Tracheal epithelial cell (primary cell): Measurements from ENCODE around the gene EIF4E1B. TPM values are rescaled to one million over a fixed set of nuclear protein-coding genes. Genes with fewer than 3 reads are reported as not detected.

ENCODE experiments used
- total RNA-seq: library from RNA; depleted of rRNA; stranded (reverse); fragments of >200 nt; gene quantifications from 2 replicates; pipeline ENCODE4 v1.2.1, GENCODE V29; 2014

Gene EIF4E1B, protein sequence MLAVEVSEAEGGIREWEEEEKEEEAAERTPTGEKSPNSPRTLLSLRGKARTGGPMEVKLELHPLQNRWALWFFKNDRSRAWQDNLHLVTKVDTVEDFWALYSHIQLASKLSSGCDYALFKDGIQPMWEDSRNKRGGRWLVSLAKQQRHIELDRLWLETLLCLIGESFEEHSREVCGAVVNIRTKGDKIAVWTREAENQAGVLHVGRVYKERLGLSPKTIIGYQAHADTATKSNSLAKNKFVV
- not detected in 2 replicates for total RNA-seq

DNA sequence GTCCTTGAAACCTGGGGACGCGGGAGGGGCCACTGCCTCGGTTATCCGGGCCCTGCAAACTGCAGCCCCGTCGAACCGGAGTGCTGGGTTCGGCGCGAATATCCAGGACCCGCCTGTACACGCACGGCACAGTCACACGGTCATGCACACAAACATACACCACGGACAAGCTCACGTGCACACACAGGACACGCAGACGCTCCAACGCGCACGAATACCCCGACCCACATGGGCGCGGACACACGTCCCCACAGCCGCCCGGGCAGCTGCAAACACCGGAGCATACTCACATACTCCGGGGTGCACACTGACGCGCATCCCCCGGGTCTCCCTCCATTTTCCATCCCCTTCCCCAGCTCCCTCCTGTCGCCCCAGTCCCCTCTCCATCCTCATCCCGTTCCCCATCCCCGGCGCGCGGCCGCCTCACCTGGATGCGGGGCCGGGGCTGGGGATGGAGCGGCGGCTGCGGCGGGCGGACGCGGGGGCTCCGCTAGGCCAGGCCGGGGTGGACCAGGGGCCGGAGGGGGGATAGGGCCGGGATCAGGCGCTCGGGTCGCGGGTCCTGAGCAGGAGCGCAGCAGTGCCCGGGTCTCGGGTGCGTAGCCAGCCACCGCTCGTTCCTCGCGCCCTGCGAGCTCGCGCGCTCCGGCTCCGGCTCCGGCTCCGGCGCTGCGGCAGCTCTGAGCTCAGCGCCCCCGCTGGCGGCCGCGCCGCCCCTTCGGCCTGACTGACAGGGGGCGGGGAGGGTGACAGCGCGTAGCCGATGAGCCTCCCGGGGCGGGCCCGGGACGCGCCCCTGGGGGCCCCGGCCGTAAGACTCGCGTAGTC lies at the start of gene EIF4E1B, which contains the start of gene SNCB:
EIF4E1B (plus strand) TSS at position 823 of the 828 bp plus-strand sequence. CDS start 12,113 bp downstream, outside the sequence.
SNCB (minus strand) TSS at position 682 of the 828 bp plus-strand sequence. CDS start 880 bp downstream, outside the sequence.

DNA sequence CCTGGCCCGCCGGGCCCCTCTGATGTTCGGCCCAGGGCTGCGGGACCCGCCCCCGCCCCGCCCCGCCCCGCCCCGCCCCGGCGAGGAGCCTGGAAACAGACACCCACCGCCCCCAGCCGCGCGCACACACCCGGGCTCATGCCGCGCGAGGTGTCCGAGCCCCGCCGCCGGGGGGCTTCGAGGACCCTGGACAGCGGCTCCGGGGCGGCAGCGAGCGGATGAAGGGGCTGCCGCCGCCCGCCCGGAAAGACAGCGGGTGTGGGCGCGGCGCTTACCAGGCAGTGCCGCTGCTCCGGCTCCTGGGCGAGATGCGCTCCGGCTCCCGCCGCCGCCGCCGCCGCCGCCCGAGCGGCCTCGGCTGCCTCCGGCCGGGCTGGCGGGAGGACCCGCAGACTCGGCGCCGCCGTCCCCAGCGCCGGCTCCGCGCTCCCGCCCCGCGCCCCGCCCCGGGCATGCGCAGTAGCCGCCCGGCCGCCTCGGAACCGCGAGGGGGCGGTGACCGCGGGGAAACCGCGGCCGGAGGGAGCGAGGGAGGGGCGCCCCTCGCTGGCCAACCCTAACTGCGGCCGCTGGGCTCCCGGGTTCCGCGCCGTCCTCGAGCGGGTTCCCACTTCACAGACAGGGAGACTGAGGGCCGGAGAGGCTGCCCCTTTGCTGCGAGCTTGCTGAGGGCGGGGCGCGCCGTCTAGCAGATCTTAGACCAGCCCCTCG lies 20.6 kb upstream of the EIF4E1B start, which contains the start of gene GPRIN1:
GPRIN1 (minus strand) TSS at position 433 of the 711 bp plus-strand sequence. CDS start 10,322 bp downstream, outside the sequence.

DNA sequence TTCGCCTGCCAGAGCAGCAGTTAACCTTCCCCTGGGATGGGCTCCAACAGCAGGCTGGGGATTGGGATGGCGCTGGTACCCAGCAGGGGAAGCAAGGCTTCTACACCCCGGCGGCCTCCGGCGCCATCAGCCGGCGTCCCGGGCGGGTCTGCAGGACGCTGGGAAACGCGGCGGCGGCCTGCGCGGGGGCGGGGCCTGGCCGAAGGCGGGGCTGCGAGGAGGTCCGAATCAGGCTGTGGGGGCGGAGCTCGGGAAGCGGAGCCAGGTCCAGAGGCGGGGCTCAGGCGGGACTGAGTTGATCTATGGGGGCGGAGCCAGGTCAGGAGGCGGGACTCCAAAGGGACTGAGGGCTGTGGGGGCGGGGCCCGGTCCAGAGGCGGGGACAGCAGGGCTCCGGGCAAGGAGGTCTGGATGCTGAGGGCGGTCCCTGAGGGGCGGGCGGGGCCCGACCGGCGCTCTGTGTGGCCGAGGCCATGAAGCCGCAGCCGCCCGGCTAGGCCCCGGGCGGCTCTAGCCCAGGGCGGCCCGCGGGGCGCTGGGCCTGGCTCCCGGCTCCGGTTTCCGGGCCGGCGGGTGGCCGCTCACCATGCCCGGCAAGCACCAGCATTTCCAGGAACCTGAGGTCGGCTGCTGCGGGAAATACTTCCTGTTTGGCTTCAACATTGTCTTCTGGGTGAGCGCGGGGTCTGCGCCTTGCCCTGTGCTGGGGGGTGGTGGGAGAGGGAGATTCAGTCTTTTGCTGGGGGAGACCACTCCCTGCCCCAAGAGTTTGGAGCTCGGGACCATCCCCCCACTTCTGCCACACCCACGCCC lies 16.8 kb downstream of the EIF4E1B start, which contains the start of gene TSPAN17:
TSPAN17 (plus strand) TSS at position 455 of the 813 bp plus-strand sequence; CDS start at position 587, 132 bp downstream.

Other genes with a start within 250 kb of the EIF4E1B start
- gene NOP16, start 242.1 kb upstream of the EIF4E1B start, total RNA-seq, result 17.7 and 24.6 TPM in 2 replicates
- gene HIGD2A, start 241.9 kb upstream of the EIF4E1B start, total RNA-seq, result 31.1 and 42.0 TPM in 2 replicates
- gene CLTB, start 214.1 kb upstream of the EIF4E1B start, total RNA-seq, result 124 and 239 TPM in 2 replicates
- 34.9 and 41.3 TPM in 2 replicates for gene FAF2, start 182.3 kb upstream of the EIF4E1B start, total RNA-seq
- 5.3 and 5.8 TPM in 2 replicates for gene RNF44, start 93.3 kb upstream of the EIF4E1B start, total RNA-seq
- under 0.01 TPM in 1 of 2 replicates, not detected in the other for gene CDHR2, start 81.3 kb upstream of the EIF4E1B start, total RNA-seq
- gene GPRIN1, start 20.5 kb upstream of the EIF4E1B start, total RNA-seq, result 1.9 and 9.6 TPM in 2 replicates
- not detected in 2 replicates for gene SNCB, start 141 bp upstream of the EIF4E1B start, total RNA-seq
- 26.9 and 44.3 TPM in 2 replicates for gene TSPAN17, start 16.8 kb downstream of the EIF4E1B start, total RNA-seq
- gene UNC5A, start 179.9 kb downstream of the EIF4E1B start, total RNA-seq, result 0.24 TPM in 1 of 2 replicates, not detected in the other